A549 (cell line): Measurements from ENCODE around the gene SLIT3.

Source experiments
- NPAS2 ChIP-seq: fragments of 250-450 bp; sonication (Bioruptor Pico); IDR thresholded peaks from 2 replicates; pipeline ENCODE4 v1.8.0; 2022; ENCODE audit warnings: mild to moderate bottlenecking, moderate library complexity, borderline replicate concordance
- POLR2A ChIP-seq: IDR thresholded peaks from 2 replicates; pipeline ENCODE4 v1.6.1; 2012; ENCODE audit warnings: mild to moderate bottlenecking, low read length
- RNF2 ChIP-seq: fragments of 200-600 bp; sonication (generic); IDR thresholded peaks from 2 replicates; pipeline ENCODE4 v1.6.1; 2016; ENCODE audit warnings: low read depth, mild to moderate bottlenecking, antibody characterized with exemption, moderate library complexity, borderline replicate concordance
- ZC3H11A ChIP-seq: fragments of 450-650 bp; IDR thresholded peaks from 2 replicates; pipeline ENCODE4 v1.6.1; 2014; ENCODE audit warnings: antibody characterized with exemption, mild to moderate bottlenecking

DNA sequence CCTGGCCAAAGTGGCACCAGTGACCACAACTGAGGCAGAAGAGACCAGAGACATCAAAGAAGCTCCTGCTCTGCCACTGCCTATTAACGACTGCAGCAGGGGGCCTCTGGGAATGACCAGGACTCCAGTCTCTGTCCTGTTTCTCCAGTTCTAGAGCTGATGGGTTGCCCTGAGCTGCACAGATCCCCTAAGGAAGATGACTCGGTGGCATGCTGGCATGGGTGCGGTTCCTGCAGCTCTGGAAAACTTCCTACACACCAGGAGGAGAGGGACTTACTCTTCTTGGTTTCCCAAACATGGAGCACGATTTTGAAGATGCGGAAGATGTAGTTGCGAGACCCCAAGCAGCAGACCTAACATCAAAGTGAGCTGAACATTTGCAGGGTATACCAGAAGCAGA is 2.7 kb downstream of the SLIT3 start:
- no peak for TF ChIP-seq NPAS2 (CRISPR knock-in tag)
- no peak for TF ChIP-seq POLR2A
- no peak for TF ChIP-seq ZC3H11A
- no peak for TF ChIP-seq RNF2
